ENCODE data around the gene GCGR. TPM values are rescaled to one million over a fixed set of nuclear protein-coding genes. Genes with fewer than 3 reads are reported as not detected.
"Not testable (repeated sequence)": the region's sequence is repeated elsewhere in the genome, so short reads cannot be mapped to it uniquely, and the experiment has no call there.

Gene GCGR
- total RNA-seq, 1 donor from 2014 or later = 0.08 TPM

DNA sequence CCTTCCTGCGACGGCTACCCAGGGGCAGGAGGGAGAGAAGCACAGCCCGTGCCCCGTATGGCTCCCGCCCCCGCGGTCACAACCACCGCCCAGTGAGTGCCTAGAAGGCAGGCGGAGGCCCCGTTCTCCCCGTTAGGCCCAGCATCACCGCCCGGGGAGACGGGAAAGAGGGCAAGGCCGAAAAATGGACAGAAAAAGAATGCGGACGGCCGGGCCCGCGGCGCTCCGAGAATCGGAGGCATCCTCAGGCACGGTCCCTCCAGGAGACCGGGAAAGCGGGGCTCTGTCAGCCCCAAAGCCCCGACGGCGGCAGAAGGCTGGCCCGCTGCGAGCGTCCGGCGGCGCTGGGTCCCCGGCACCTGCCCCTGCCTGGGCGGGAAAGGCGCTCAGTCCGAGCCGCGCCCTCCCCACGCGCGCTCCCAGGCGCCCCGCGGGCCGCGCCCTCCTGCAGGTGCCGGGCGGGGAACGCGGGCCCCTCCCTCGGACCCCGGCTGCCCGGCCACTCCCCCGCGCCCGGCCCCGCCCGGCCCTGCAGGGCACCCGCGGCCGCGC lies 28.7 kb downstream of the GCGR start:
- peak; percentile 27 for ATAC-seq

DNA sequence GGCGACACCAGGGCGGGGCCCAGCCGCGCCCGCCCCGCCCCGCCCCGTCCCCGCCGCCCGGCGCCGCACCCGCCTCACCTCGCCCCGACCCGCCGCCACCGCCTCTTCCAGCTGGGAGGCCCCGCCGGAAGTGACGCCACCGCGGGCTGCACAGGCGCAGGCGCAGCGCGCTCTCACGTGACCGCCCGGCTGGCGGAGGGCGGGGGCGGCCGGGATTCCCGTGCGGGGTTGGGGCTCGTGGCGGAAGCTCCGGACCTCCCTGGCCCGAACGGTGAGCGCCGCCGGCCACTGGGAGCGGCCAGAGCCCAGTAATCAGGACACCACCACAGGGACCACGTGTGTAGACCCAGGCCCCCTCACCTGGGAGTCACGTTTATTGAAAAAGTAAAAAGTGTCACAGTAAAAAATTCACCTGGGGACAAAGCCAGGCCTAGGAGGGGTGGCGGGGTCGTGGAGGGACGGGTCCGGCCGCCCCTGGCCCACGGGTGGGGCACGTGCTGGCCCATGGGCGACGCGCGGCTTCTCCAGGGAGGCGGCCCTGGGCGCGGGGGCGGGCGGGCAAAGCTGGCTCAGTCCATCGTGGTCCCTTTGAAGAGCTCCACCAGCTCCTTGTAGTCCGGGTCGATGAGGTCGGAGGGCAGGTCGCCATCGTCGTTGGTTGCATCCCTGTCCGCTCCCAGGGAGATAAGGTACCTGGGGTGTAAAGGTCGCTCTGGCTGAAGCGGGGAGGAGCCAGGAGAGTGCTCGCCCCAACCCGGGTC lies 29.4 kb downstream of the GCGR start, which contains the start of gene MCRIP1:
Gene MCRIP1, minus strand, starts transcription at position 132 of the 761 bp plus-strand sequence. CDS start 8,785 bp downstream, outside the sequence.
- ATAC-seq = peak; percentile 85

DNA sequence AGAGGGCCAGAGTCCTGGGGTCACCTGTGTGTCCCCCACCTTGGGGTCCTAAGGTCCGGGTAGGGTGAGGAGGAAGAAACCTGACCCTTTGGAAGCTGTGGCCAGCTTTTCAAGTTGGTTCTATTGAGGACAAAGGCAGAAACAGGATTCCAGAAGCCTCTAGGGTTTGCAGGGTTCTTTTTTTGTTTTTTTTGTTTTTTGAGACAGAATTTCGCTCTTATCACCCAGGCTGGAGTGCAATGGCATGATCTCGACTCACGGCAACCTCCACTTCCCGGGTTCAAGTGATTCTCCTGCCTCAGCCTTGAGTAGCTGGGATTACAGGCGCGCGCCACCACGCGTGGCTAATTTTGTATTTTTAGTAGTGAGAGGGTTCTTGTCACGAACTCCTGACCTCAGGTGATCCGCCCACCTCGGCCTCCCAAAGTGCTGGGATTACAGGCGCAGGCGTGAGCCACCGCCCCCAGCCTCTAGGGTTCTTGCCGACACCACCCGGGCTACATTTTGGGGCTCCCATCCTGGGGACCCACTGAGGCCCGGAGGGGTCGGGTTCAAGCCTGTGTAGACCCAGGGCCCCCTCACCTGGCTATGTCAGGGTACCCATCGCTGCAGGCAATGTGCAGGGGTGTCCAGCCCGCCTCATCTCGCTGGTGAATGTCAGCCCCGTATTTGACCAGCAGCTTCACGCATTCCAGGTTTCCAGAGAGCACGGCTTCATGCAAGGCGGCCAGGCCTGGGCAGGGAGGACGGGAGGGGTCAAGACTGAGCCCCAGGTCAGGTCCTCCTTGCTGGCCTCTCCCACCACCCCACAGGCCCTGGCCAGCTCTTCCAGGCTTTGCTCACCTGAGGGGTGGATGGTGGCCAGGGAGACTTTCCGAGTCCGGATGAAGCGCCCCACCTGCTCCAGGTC lies 30.2 kb downstream of the GCGR start:
- ATAC-seq = no peak

DNA sequence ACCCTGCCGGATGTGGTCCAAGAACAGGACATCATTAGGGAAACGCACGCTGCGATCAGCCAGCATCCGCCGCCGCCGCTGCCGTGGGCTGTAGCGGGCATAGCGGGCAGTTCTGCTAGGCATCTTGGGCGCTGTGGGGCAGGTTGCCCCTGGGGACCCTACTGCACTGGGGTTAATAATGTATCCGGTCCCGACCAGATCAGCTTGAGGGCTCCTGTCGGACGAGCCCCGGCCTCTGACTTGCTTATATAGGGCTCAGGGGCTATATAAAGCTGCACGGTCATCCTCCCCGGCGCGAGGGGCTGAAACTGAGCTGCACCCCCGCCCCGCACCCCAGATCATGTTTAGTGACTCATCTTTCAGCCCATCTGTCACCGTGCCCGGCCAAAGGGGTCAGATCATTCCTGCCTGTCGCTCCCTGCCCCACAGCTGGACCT lies 30.9 kb downstream of the GCGR start, which contains the start of gene PPP1R27:
Gene PPP1R27, minus strand, starts transcription at position 220 of the 437 bp plus-strand sequence. Its CDS starts 97 bp downstream, at position 123.
- no peak for ATAC-seq

DNA sequence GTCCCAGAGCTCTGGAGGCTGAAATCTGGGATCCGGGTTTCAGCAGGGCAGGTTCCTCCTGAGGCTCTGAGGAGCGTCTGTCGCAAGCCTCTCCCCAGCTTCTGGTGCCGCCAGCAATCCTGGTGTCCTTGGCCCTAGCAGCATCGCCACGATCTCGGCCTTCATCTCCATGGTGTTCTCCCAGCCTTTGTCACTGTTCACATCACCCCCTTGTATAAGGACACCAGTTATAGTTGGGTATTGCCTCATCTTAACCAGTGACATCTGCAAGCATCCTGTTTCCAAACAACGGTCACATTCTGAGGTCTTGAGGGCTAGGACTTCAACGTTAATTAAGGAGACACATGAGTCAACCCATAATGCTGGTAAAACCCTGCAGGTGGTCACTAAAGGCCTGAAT lies 33.7 kb downstream of the GCGR start:
- no peak for ATAC-seq

DNA sequence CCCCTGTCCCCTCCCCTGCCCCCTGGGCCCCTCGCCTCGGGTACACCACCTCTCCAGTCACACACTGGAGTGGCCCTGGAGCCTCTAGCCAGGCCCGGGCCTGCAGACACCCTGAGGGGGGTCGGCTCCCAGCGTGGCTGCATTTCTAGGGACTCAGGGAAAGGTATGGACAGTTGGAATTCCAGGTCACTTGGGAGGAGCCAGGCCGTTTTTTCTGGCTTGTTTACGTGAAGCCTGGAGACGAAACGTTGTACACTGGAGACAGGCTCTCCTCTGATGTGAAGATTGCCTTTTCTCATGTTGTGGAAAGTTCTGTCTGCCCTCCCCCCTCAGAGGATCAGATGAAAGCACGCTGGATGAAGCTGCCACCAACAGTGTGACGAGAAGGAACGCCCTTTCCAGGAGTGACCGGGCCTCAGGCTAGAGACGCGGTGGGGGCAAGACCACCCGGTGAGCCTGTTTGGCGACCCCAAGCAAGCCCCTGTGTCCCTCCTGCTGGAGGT lies 34.9 kb downstream of the GCGR start:
- no peak for ATAC-seq

DNA sequence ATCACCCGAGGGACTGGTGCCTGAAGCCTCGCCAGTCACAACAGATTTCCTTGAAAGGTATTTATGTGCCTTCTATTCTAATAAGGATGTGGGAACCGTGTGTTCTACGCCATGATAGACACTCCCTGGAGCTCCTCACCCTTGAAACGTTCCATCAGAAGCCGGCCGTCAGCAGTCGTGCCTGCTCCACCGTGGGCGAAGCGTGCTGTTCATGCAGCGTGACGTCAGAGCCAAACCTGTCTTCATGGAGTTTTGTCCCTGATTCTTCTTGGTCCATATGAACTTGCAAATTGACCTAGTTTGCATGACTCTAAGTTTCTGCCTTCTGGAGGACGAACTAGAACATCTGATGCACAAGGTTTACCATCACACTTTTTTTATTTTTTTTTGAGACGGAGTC lies 35.4 kb downstream of the GCGR start:
- no peak for ATAC-seq

DNA sequence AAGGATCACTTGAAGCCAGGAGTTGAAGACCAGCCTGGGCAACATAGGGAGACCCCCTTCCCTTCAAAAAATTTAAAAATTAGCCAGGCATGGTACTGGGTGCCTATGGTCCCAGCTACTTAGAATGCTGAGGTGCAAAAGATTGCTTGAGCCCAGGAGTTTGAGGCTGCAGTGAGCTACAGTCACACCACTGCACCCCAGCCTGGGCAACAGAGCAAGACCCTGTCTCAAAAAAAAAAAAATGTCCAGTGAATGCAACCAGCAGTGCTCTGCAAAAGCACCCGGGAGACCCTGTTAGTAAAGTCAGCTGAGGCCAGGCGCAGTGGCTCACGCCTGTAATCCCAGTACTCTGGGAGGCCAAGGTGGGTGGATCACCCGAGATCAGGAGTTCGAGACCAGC lies 36.1 kb downstream of the GCGR start:
- not testable (repeated sequence) for ATAC-seq

DNA sequence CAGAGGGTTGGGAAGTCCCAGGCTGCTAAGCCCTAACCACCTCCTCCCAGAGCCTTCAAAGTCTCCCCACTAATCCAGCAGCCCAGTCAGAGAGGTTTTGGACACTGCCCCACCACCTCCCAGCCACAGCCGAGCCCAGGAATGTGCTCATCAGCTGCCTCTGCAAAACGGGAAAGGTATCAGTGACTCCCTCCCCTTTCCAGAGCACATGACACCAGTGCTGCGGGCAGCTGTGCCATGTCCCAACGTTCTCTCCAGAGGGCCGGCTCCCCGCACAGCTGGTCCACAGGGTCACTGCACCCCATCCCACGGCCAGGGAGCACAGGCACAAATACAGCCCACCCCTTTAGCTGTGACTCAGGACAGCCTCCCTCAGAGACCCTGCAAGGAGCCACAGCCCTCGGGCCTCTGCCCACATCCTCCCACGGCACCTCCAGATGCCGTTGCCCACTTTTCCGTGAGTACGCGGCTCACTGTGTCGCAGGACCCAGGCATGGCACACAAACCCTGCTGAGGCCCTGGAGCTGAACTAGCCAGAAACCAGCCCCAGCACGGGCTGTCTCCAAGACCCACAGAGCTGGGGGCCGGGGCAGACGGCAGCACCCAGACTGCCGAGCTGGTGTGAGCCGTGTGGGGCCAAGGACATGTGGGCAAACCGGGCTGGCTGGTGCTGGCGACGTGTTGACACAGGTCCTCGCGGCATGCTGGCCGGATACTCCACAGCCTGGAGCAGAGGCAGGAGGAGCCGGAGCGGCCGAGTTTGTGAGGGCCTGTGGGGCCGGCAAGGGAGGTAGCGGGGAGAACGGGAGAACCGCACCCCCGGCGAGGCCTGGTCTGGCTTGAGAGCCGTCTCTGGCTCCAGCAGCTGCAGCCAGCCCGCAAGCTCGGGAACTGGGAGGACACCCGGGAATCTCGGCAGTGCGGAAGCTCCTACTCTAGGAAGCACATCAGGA lies 37.2 kb downstream of the GCGR start:
- ATAC-seq = peak; percentile 86

DNA sequence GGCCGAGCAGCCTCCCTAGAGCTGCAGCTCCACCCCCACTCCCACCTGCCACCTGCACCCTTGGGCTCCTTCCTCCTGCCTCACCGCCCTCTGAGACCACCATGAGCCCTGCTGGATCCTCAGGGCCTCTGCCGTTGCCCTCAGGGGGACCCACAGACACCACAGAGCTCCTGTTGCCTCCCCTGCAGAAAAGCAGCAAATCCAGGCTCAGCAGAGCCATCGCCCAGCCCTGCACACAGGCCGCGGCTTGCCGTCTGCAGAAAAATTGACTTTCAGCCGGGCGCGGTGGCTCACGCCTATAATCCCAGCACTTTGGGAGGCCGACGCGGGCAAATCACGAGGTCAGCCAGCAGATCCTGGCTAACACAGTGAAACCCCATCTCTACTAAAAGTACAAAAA lies 37.9 kb downstream of the GCGR start:
- peak; percentile 55 for ATAC-seq

DNA sequence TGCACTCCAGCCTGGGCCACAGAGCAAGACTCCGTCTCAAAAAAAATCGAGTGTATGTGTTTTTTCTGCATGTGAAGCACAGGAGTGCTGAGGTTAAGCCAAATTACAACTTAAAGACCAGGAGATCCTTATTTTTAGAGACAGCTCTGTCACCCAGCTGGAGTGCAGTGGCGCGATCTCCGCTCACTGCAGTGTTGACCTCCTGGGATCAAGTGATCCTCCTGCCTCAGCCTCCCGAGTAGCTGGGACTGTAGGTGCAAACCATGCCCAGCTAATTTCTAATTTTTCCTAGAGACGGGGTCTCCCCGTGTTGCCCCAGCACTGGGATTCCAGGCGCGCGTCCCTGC lies 38.4 kb downstream of the GCGR start:
- no peak for ATAC-seq

DNA sequence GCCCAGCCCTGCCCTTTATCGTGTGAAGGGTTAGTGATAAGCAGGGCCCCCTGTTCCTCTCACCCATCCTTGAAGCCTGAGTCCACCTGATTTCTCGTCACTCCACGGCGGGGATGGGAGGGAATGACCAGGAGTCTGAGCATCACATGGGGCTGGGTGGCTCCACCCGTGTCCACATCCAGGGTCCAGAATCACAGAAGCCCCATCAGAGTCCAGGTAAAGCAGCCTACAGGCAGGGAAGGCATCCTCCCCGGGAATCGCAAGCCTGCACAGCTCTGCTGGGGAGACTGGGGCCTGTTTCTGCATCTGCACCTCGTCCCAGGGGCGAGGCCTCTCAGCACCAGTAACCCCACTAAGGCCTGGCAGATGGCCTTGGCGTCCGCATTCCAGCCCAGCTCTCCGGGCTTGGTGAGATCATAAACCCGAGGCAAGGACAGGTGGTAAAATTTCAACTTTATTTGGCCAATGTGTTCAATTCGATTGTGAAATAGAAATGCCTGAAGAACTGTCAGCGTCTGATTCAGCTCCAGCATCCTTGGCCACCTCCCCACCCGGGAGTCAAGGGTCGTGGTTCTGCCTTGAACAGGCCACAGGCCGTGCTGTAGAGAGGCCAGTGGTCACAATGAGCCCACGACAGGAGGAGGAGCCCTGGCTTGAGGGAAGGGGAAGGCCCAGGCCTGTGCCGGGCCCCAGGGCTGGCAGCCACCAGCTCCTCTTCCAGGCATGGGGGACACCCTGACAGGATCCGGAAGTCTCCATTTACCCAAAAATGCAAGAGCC lies 39.0 kb downstream of the GCGR start:
- ATAC-seq = no peak

DNA sequence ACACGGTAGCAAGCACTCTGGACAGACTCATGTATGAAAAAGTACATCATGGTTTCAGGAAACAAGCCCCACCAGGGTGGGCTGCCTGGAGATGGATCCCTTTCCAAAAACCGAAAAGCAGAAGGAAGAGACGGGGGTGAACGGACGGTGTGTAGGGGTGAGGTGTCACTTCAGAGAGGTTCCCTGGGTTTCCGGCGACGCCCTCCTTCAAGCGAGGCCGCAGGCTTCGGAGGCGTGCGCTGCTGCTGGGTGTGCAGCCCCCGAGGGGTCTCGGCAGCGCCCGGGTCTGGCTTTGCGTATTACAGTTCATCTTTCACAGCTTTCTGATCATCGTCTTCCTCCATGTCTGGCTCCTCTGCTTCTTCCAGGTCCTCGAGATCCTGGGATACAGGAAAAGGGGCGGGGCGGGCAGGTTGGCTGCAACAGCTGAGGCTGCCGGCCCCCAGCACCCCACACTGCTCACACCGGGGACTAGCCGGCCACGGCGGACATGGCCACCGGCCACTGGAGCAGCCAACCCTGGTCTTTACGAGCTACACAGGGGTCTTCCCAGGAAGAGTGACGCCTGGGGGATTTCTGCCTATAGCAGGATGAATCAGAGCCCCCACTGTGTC lies 39.9 kb downstream of the GCGR start:
- ATAC-seq = no peak

DNA sequence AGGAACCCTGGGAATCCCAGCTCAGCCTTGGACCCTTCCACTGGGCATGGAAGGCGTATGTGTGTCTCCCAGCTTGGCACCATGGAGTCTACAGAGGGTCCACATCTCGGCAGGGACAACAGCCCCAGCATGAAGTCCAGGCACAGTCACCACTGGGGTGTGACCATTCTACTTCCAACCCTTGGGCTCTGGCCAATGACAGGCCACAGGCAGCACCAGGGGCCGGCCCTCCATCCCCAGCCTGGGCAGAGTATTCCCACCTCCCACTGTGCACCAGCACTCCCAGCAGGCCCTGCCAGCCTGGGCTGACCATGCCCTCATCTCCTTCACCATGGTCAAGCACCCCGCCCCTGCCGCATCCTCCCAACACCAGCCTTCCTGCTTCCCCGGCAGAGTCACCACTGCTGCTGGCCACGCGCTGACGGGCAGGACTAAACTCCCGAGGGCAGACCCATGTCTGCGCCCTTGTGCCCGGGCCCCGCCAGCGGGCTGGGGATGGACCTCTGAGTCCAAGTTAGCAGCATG lies 40.4 kb downstream of the GCGR start:
- no peak for ATAC-seq

DNA sequence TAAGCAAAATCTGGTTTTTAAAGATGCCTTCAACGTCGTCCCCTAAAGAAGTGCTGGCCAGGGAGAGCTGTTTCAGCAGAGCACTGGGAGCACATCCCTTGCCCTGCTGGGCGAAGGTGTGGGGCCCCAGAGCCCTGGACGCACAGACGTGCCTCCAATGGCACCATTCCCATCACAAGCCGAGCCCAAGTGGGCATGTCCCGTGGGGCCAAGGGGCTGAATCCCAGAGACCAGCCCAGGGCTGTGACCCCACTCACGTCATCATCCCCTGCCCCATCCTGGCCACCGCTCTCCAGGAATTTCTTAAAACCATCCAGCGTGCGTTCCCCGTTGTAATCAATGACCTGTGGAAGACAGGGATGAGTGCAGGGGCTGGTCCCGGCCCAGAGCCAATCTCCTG lies 40.9 kb downstream of the GCGR start:
- no peak for ATAC-seq

DNA sequence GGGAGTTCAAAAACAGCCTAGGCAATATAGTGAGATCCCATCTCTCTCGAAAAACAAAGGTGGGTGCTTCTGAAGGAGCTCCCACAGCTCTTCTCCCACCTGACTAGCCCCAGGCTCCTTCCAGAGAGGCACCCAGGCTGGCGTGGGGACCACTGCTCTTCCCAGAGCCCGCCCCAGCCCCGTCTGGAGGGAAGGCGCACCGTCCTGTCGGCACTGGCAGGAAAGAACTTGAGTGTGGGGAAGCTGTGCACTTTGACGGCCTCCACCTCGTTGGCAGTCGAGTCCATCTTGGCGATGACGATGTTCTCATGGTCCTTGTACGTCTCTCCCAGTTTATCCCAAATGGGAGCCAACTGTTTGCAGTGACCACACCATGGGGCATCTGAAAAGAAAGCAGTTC lies 41.4 kb downstream of the GCGR start:
- no peak for ATAC-seq

DNA sequence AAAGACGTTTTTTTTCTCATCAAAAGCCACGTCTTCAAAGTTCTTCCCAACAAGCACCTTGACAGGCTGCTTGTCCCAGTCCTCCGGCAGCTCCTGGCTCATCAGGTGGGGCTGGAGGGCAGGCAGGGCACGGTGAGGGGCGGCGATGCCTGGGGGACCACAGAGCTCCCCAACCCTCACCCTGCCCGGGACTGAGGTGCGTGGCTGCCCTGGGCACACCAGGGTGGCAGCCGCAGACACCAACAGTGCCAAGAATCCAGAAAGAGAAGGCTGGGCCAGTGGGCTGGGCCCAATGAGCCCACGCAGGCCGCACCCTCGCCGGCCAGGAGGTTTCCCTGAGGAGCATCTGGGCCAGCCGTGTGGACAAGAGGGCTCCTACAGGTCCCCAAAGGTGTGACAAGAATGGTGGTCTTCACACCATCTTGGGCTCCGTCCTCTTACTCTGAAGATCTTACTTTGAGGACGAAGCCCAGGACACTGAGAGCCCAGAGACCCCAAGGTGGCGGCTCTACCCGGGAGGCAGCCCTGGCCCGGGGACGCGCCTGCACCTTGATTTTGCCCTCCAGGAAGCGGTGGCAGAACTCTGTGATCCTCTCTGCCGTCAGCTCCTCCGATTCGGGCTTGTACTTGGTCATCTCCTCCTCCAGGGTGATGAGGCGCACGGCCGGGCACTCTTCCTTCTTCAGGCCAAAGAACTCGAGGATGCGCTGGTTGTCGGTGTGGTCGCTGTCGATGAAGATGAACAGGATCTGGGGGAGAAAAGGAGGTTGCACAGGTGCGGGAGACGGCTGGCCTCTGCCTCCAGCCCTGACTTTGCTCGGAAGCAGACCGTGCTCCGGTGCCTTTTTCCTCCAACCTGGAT lies 42.2 kb downstream of the GCGR start:
- ATAC-seq = no peak

DNA sequence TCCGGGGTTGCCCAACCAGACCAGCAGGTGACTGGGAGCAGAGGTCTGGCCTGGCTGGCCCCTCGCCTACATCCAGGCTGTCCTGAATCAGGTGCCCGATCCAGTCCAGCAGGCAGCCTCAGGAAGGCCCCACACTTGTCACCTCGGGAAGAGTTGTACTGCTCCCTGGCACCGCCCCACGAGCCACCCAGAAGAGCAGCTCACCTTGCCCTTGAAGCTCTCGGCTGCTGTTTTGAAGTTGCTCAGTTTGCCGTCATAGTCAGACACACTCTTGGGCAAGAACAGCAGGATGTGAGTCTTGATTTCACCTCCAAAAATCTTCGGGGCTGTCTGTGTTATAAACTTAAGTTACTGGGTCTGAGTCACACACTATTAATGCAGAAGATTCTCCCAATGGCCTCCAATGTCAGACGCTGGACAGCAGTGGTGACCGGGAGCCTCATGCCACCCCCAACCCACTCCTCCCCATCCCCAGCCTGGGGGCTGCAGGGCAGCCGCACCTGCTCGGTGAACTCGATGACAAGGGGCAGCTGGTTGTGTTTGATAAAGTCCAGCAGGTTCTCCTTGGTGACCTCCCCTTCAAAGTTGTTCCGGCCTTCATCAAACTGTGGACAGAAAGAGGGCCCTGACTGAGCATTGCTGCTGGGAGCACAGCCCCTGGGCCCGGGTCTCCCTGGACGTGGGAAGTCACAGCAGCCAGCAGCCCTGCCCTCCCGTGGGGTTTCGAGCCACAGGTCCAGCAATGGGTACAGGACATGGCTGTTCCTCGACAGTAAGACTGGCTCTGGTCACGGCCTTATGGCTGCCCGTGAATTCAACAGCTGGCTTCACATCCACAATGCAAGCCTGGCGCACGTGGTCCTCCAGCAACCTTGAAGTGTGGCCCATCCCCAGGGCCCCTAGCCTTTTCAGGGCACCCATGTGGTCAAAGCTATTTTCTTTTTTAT lies 43.1 kb downstream of the GCGR start:
- ATAC-seq = peak; percentile 55

Data from esophagus mucosa (tissue), 1 donor.